Embryonic facial prominence (tissue), 1 donor: Measurements from ENCODE around the gene NDRG3.
A peak's percentile ranks its signal among the peaks of the same experiment; 100 is the strongest.

Experiments used
- DNase-seq: peaks from one replicate; pipeline ENCODE4 v3.0.0-alpha.2; 2016; ENCODE audit errors: extremely low spot score

Gene NDRG3

DNA sequence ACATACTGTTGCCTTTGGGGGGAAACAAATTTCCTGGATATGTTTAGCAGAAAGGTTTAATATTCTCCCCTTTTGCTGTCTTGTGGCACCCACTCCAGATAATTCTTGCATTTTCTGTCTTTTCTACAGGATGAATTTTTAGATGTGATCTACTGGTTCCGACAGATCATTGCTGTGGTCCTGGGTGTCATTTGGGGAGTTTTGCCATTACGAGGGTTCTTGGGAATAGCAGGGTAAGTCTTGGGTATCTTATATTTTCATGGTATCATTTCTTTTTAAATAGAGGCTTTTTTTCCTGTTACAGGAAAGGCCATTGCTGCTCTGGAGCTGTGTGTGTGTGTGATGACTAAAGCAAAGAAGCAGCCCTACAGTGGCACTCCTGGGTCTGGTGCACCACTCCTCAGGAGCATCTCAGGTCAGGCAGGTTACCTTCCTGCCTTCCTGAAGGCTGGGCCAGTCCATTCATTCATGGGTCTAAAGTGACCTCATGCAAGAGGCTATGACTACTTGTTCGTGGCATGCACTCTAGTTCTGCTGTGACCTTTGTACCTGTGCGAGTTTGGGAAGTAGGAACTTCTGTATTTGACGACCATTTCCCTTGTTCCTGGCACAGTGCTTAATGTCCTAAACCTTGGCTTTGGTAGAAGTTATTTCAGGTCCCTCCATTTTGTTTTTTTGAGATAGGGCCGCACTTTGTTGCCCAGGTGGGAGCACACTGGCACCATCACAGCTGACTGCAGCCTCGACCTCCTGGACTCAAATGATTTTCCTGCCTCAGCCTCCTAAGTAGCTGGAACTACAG is 138.1 kb downstream of the NDRG3 start:
- DNase-seq = no peak

- DNase-seq = no peak
Observed at GRCh38 chr20:36606158-36607066, 139.5 kb downstream of the NDRG3 start.

GRCh38 chr20:36605399-36606157 is 140.3 kb downstream of the NDRG3 start, which contains the start of gene RAB5IF:
TSS of gene RAB5IF (plus strand) at chr20:36605779. CDS start at chr20:36605952, 173 bp downstream.
- peak; percentile 96 for DNase-seq

DNA sequence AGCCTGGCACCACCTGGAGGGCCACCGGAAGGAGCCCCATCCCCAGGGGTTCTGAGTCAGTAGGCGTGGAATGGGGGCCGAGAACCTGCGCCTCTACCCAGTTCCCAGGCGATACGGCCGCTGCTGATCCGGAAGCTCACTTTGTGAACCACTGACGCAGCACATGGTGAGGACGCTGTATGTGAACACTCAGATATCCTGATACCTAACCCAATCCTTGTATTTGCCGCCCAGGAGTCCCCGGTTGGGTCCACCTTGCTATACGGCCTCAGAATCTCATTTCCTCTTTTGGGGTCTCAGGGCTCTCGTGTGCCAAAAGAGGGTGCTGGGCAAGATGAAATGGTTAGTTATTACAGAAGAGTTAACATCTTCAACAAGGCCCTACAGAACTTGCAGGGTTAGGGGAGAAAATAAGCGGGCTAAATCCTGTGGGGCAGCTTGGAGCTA is 140.9 kb downstream of the NDRG3 start:
- no peak for DNase-seq
